SJCRH30 (cell line): ENCODE measurements around the gene SPDYE3. TPM values are rescaled to one million over a fixed set of nuclear protein-coding genes. Genes with fewer than 3 reads are reported as not detected.
"Not testable (repeated sequence)": the region's sequence is repeated elsewhere in the genome, so short reads cannot be mapped to it uniquely, and the experiment has no call there.

Experiments used
- DNase-seq, 2 experiments: peaks; one replicate each; pipeline ENCODE4 v3.0.0-alpha.2; 2015 to 2020
- H3K27ac ChIP-seq: fragments of 250-450 bp; sonication (Bioruptor Pico); 2 replicates; pipeline ENCODE4 v1.5.1; 2020; ENCODE audit warnings: mild to moderate bottlenecking, moderate library complexity
- H3K27me3 ChIP-seq: fragments of 250-450 bp; sonication (Bioruptor Pico); 2 replicates; pipeline ENCODE4 v1.5.1; 2020; ENCODE audit warnings: mild to moderate bottlenecking, moderate library complexity
- H3K36me3 ChIP-seq: fragments of 250-450 bp; sonication (Bioruptor Pico); 2 replicates; pipeline ENCODE4 v1.5.1; 2020; ENCODE audit warnings: mild to moderate bottlenecking, moderate library complexity
- H3K4me1 ChIP-seq: fragments of 250-450 bp; sonication (Bioruptor Pico); 2 replicates; pipeline ENCODE4 v1.5.1; 2020; ENCODE audit warnings: mild to moderate bottlenecking, moderate library complexity
- H3K4me3 ChIP-seq: fragments of 250-450 bp; sonication (Bioruptor Pico); 2 replicates; pipeline ENCODE4 v1.5.1; 2020; ENCODE audit warnings: mild to moderate bottlenecking, moderate library complexity
- H3K9me3 ChIP-seq: fragments of 250-450 bp; sonication (Bioruptor Pico); replicated peaks from 2 replicates; pipeline ENCODE4 v1.5.1; 2020; ENCODE audit warnings: mild to moderate bottlenecking, moderate library complexity
- total RNA-seq: library from RNA; depleted of rRNA; stranded (reverse); fragments of >200 nt; shearing (Covaris generic); gene quantifications from 2 replicates; pipeline ENCODE4 v1.2.3, GENCODE V29; 2014

Gene SPDYE3
- total RNA-seq, 1 experiment from 2014 or later = 0.06 TPM

DNA sequence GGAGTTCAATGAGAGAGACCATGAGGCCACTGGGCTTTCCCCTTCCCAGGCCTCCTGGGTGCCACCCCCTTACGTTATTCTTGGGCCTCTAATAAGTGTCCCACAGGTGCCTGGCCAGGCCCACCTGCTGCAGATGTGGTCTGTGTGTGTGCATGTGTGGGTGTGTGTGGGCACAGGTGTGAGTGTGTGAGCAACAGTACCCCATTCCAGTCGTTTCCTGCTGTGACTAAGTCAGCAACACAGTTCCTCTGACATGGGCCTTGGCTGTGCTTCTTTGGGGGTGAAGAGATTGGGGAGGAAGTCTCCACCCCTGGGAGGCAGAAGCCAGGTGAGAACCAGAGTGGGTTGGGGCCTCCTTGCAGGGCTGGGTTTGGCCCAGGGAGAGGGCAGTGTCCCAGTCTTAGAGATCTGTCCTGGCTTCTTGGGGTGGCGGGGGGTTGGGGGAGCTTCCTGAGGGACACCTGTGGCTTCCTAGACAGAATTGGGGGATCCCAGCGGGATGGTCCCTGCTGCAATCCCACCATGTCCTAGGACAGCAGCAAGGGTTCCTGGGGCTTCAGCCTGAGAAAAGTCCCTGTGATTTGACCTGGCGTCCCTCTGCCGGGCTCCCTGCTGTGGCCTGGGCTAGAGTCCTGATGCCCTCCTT is 46.3 kb downstream of the SPDYE3 start:
- no peak overlapping the region for H3K27ac ChIP-seq
- H3K36me3 ChIP-seq = peaks cover 40% of the 10 kb centered on the region
- no peaks in the 10 kb centered on the region for H3K4me1 ChIP-seq
- no peak for DNase-seq
- no peak overlapping the region for H3K4me3 ChIP-seq
- no peaks in the 10 kb centered on the region for H3K27me3 ChIP-seq
- no peaks in the 10 kb centered on the region for H3K9me3 ChIP-seq

DNA sequence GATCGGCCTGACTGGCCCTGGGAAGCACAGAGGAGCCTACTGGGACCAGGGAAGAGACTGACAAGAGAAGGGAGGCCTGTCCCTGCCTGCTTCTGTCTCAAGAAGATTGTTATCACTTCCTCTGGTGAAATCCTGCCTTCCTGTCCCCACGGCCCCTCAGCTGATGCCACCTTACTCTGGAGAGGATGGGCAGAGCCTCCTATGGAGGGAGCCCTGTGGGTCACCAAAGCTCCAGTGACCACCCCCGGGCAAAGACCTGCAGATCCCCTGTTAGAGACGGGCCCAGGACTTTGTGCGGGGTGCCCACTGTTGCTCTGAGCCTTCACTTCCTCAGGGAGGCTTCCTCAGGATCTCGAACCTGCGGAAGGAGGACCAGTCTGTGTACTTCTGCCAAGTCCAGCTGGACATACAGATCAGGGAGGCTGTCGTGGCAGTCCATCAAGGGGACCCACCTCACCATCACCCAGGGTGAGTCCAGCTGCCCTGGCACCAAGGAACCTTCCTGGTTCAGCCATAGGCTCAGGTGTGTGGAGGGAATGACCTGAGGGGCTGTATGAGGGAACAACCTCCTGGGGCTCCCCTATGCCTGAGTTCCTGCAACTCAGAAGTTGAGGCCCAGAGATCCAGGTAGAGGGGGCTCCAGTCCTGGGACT is 49.0 kb downstream of the SPDYE3 start:
- Histone ChIP-seq H3K9me3 (no peaks in the 10 kb centered on the region), H3K4me1 (no peaks in the 10 kb centered on the region), H3K27ac (no peak overlapping the region), H3K27me3 (no peaks in the 10 kb centered on the region), H3K36me3 (peaks cover 47% of the 10 kb centered on the region), H3K4me3 (no peak overlapping the region)
- DNase-seq = no peak

DNA sequence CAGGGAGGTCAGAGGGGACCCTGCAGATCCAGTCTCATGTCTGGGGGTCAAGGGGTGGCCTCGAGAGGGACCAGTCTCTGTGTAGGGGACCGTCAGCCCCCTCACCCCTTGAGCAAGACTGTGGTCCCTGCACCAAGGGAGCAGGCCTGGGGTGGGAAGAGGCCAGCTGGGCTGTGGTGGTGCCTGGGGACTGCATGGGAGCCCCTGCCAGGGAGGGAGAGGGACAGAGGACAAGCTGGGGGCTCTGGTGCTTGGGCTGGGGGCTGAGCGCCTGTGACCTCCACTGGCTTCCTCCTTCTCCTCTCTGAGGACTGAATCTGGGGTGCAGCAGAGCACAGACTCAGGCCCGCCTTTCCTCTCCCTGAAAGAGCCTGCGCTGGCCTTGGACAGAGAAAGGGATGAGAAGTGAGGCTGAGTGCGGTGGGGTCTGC is 49.6 kb downstream of the SPDYE3 start:
- H3K4me3 ChIP-seq = no peak overlapping the region
- no peaks in the 10 kb centered on the region for H3K4me1 ChIP-seq
- no peak overlapping the region for H3K27ac ChIP-seq
- H3K9me3 ChIP-seq = no peaks in the 10 kb centered on the region
- H3K27me3 ChIP-seq = no peaks in the 10 kb centered on the region
- no peak for DNase-seq
- peaks cover 53% of the 10 kb centered on the region for H3K36me3 ChIP-seq

DNA sequence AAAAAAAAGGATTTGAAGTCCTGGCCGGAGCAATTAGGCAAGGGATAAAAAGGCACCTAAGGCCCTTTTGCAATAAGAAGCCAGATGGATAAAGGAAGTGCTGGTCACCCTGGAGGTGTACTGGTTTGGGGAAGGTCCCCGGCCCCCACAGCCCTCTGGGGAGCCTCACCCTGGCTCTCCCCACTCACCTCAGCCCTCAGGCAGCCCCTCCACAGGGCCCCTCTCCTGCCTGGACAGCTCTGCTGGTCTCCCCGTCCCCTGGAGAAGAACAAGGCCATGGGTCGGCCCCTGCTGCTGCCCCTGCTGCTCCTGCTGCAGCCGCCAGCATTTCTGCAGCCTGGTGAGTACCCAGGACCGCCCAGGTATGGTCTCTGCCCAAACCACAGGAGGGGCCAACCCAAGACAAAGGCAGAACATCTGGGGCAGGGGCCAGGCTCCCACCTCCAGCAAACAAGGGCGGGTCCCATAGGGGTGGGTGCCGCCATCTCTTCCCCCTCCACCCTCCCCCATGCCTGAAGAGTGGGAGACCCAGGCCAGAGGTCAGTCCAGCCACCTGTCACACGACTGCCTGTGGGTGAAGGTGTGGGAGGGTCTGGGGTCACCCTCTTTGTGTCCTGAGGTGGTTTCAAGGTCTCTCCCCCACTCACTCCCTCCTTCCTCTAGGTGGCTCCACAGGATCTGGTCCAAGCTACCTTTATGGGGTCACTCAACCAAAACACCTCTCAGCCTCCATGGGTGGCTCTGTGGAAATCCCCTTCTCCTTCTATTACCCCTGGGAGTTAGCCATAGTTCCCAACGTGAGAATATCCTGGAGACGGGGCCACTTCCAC is 50.7 kb downstream of the SPDYE3 start, which contains the start of gene PILRB:
TSS of gene PILRB (plus strand) at position 91 of the 830 bp plus-strand sequence. CDS start at position 277, 186 bp downstream.
- H3K4me3 ChIP-seq = no peak within 1 kb of the TSS
- no peak within 1 kb of the TSS for H3K27ac ChIP-seq
- no peak for DNase-seq
- peaks cover 56% of the 10 kb centered on the region for H3K36me3 ChIP-seq
- no peaks in the 10 kb centered on the region for H3K4me1 ChIP-seq
- H3K9me3 ChIP-seq = no peaks in the 10 kb centered on the region
- H3K27me3 ChIP-seq = no peaks in the 10 kb centered on the region

DNA sequence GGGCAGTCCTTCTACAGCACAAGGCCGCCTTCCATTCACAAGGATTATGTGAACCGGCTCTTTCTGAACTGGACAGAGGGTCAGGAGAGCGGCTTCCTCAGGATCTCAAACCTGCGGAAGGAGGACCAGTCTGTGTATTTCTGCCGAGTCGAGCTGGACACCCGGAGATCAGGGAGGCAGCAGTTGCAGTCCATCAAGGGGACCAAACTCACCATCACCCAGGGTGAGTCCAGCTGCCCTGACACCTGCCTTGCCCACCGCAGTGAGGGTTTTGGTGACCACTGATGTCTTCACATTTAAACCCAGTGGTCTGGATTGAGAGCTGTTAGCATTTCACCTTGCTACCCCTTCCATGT is 51.3 kb downstream of the SPDYE3 start:
- no peak for DNase-seq
- peaks cover 61% of the 10 kb centered on the region for H3K36me3 ChIP-seq
- H3K9me3 ChIP-seq = no peaks in the 10 kb centered on the region
- no peak overlapping the region for H3K4me3 ChIP-seq
- H3K27ac ChIP-seq = no peak overlapping the region
- H3K27me3 ChIP-seq = no peaks in the 10 kb centered on the region
- H3K4me1 ChIP-seq = no peaks in the 10 kb centered on the region

DNA sequence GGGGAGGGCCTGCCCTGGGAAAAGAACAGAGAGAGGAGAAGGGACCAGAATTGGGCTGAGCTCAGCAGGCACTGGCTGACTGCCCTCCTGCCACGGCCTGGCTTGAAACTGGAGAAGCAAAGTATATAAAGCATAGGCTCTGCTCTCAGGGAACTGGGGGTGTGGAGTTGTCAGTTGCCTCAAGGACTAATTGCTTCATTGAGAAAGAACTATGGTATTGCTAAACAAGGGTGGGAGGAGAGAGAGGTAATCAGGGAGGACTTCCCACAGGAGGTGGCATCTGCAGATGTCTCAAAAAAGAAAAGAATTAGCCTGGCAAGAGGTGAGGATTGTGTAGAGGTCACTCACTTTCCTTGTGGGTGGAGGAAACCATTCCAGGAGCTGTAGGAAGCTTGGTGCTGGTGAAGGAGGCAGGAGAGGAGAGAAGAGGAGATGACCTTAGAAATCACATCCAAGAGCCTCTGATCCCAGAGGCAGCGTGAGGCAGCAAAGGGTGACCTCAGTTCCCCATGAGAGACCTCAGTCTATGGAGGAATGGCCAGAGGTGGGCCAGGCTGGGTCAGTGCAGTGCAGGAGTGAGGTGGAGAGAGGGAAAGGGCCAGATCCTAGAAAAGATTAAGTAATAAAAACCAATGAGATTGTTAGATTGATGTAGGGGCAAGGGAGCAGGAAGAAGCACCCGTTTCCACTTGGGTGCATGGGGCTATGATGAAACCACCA is 52.8 kb downstream of the SPDYE3 start:
- Histone ChIP-seq H3K27me3 (no peaks in the 10 kb centered on the region), H3K9me3 (no peaks in the 10 kb centered on the region), H3K4me1 (no peaks in the 10 kb centered on the region), H3K36me3 (peaks cover 50% of the 10 kb centered on the region), H3K4me3 (no peak overlapping the region), H3K27ac (no peak overlapping the region)
- no peak for DNase-seq

DNA sequence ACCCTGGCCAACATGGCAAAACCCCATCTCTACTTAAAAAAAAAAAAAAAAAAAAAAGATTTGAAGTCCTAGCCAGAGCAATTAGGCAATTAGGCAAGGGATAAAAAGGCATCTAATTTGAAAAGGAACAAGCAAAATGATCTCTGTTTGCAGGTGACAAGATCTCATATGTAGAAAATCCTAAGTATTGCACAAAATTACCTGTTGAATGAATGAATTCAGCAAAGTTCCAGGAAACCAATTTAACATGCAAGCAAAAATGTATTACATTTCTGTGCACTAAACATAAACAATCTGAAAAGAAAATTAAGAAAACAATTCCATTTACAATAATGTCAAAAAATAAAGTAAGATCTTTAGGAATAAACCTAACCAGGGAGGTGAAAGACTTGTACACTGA is 55.6 kb downstream of the SPDYE3 start:
- Histone ChIP-seq H3K4me1 (no peaks in the 10 kb centered on the region), H3K4me3 (no peak overlapping the region), H3K27me3 (no peaks in the 10 kb centered on the region), H3K36me3 (peaks cover 40% of the 10 kb centered on the region), H3K27ac (no peak overlapping the region), H3K9me3 (no peaks in the 10 kb centered on the region)
- DNase-seq = no peak

DNA sequence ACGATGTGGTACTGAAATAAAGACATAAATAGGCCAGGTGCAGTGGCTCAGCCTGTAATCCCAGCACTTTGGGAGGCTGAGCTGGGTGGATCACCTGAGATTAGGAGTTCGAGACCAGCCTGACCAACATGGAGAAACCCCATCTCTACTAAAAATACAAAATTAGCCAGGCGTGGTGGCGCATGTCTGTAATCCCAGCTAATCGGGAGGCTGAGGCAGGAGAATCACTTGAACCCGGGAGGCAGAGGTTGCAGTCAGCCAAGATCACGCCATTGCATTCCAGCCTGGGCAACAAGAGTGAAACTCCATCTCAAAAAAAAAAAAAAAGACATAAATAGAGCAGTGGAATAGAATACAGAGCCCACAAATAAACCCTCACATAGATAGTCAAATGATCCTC is 56.3 kb downstream of the SPDYE3 start:
- peaks cover 39% of the 10 kb centered on the region for H3K36me3 ChIP-seq
- not testable (repeated sequence) for H3K27me3 ChIP-seq, H3K9me3 ChIP-seq, H3K4me1 ChIP-seq, H3K27ac ChIP-seq, DNase-seq, H3K4me3 ChIP-seq

DNA sequence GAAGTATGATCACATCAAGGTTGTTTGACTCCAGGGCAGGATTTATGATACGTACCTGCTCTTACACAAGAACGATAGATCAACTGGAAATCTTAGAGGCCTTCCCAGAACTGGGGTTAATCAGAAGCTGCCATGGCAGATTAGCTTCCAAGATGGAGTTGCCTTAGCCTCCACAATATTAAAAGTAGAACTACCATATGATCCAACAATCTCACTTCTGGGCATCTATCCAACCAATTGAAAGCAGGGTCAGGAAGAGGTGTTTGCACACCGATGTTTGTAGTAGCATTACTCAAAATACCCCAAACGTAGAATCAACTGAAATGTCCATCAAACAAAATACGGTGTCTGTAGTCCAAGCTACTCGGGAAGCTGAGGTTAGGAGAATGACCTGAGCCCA is 57.0 kb downstream of the SPDYE3 start:
- Histone ChIP-seq H3K4me3 (no peak overlapping the region), H3K9me3 (no peaks in the 10 kb centered on the region), H3K36me3 (peaks cover 32% of the 10 kb centered on the region), H3K27ac (no peak overlapping the region), H3K4me1 (no peaks in the 10 kb centered on the region), H3K27me3 (no peaks in the 10 kb centered on the region)
- DNase-seq = no peak

DNA sequence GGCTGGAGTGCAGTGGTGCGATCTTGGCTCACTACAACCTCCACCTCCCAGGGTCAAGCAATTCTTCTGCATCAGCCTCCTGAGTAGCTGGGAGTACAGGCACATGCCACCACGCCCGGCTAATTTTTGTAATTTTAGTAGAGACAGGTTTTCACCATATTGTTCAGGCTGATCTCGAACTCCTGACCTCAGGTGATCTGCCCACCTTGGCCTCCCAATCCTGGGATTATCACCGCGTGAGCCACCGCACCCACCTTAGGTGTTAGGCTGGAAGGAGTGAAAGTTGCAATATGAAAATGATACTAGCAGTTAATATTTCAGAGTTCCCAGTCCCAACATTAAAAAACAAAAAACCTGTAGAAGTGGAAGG is 58.5 kb downstream of the SPDYE3 start:
- H3K27me3 ChIP-seq, H3K9me3 ChIP-seq, H3K27ac ChIP-seq, H3K4me1 ChIP-seq, DNase-seq, H3K4me3 ChIP-seq: not testable (repeated sequence)
- H3K36me3 ChIP-seq = peaks cover 20% of the 10 kb centered on the region

DNA sequence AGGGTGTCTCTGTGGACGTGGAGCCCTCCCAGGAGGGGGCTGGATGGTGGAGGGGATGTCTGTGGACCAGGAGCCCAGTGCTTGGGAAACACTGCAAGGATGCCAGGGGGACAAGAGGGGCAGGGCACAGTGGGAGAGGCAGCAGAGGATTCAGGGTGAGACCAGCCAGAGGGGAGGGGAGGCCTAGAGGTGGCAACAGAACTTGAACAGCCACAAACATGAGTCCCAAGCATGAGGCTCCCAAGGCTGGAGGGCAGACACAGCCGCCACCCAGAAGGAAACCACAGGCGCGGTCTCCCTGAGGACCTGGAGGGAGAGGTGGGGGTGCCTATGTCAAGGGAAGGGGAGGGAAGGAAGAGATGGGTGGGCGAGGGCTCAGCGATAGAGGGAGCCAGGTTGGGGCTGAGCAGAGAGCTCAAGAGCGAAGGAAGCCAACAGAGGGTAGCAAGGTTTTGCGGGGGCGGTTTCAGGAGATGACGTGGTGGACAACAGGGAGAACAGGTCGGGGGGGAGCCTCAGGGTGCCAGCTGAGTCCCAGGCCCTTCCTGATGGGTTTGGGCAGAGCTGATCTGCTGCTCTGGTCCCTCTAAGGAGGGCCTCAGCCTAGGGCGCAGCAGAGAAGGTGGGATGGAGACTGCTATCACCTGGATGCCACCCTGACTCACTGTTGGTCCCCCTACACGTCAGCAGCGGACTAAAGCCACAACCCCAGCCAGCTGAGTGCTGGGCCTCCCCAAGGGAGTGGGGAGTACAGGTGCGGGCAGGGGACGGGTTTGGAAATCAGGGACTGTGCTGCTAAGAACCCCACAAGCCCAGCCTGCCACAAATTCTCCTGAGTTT is 59.1 kb downstream of the SPDYE3 start:
- no peaks in the 10 kb centered on the region for H3K9me3 ChIP-seq
- no peaks in the 10 kb centered on the region for H3K27me3 ChIP-seq
- peaks cover 13% of the 10 kb centered on the region for H3K36me3 ChIP-seq
- DNase-seq = no peak
- no peaks in the 10 kb centered on the region for H3K4me1 ChIP-seq
- H3K27ac ChIP-seq = no peak overlapping the region
- H3K4me3 ChIP-seq = no peak overlapping the region

DNA sequence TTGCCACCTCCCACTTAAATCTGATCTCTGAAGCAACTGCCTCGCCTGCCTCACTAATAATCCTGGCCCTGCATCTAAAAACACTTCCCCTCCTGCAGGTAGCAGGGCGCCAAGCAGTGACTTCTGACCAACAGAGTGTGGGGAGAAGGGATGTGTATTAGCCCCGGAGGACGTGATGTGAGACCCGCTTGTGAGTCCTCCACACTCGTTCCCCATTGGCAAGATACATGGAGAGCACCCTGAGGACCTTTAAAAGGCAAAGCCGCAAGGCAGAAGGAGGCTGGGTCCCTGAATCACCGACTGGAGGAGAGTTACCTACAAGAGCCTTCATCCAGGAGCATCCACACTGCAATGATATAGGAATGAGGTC is 59.7 kb downstream of the SPDYE3 start:
- no peak for DNase-seq
- Histone ChIP-seq H3K4me1 (no peaks in the 10 kb centered on the region), H3K9me3 (no peaks in the 10 kb centered on the region), H3K27ac (no peak overlapping the region), H3K36me3 (peaks cover 7% of the 10 kb centered on the region), H3K4me3 (no peak overlapping the region), H3K27me3 (no peaks in the 10 kb centered on the region)

DNA sequence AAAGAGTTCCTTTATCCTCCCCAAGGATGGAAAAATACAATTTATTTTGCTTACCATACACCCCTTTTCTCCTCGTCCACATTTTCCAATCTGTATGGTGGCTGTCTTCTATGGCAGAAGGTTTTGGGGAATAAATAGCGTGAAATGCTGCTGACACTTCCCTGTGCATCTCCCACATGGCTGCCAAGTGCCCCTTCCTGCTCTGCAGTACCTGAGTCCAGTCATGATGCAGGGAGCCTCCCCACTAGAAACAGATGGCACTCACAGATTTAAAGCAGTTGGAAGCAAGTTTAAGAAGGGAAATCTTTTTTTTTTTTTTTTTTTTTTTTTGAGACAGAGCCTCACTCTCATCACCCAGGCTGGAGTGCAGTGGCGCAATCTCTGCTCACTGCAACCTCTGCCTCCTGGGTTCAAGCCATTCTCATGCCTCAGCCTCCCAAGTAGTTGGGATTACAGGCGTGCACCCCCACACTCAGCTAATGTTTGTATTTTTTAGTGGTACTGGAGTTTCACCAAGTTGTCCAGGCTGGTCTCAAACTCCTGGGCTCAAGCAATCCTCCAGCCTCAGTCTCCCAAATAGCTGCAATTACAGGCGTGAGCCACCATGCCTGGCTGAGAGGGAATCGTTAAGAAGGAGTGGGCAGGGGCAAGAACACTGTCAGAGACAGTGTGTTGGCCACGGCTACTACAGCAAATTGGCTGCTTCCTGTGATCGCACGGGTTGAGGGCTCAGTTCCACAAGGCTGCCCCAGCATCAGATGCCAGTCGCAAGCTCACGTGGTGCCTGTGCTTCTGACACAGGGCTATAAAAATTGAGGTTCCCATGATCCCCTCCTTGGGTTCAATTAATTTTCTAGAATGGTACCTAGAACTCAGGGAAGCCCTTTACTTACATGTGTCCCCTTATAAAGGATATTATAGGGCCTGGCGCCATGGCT is 60.4 kb downstream of the SPDYE3 start:
- no peak overlapping the region for H3K27ac ChIP-seq
- H3K4me1 ChIP-seq = no peaks in the 10 kb centered on the region
- H3K36me3 ChIP-seq = peaks cover 7% of the 10 kb centered on the region
- no peaks in the 10 kb centered on the region for H3K27me3 ChIP-seq
- H3K4me3 ChIP-seq = no peak overlapping the region
- DNase-seq = no peak
- H3K9me3 ChIP-seq = no peaks in the 10 kb centered on the region
